Activated CD4-positive, alpha-beta T cell treated with anti-CD3 and anti-CD28 coated beads, Interleukin-2, amount 50 U/mL, for 16 hours (primary cell): Measurements from ENCODE around the gene GRID1.

ENCODE experiments used
- DNase-seq: peaks from one replicate; pipeline ENCODE4 v3.0.0-alpha.2; 2020

The GRID1 gene

GRCh38 chr10:86204421-86205305, 161.9 kb downstream of the GRID1 start:
- no peak for DNase-seq

DNA sequence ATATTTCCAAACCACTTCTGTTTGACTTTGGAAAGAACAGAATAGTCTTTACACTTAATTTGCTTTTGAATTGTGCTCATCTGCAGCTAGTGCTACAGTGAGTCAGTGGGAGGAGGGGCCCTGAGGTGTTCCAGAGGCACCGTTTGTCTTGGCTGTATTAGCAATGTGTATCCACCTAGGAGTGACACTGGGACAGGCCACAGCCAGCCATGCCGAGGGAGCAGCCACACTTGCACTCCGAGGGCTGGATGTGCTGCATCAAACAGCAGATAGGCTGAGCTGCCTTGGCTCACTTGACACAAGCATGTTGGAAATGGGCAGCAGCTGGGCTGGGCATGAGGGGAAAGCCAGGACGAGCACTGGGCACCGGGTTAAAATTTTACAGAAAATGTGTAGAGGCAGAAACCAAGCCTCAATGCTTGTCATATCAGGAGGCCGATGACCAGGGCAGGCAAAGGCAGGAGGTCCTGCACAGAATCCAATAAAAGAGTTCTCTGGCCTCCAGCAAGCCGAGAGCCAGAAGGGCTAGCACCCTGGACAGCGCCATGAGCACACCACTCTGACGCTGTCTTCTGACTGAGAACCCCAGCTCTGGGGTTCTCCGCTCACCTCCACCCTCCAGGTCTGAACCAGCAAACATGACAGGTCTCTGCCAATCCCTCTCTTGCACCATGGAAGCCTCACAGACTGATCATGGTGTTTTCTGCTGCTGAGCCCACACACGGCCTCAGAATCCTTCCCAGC, 163.3 kb downstream of the GRID1 start:
- DNase-seq = no peak

DNA sequence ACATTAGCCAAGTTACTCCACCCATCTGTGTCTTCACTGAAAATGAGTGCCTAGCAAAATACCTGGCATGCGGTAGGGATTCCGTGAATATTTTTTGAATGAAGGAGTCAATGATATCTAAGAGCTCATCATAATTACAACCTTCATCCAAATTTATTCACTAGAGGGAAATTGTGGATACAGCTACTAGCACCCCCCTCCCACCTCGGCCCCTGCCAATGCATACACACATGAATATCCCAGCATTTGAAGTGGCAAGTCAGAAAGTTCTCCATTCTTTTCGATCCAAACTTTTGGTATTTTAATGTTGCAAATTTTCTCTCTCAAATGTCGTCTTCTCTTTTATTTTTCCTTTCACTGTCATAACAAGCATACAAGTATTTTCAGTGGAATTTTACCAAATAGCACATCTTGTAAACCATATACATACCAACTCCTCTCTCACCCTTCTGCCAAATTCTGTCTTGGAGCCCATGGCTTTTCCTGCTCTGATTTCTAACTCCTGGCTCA, 164.3 kb downstream of the GRID1 start:
- DNase-seq = no peak

GRCh38 chr10:86200867-86201266, 165.7 kb downstream of the GRID1 start:
- no peak for DNase-seq

DNA sequence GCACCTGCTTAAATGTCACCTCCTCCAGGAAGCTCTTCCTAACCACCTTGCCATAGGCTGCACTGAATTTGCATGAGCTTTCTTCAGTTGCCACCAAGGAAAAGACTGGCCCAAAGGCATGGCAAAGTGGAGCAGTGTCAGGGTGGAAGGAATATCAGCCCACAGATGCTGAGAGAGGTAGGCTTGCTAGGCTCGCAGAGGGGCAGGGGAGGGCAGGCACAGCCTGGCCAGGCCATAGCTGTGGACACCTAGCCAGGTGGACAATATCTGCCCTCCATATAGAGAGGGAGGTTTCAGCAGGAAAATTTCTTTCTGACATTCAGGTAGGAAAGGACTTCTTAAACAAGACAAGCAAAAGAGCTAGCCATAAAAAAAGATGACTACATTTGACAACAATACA, 166.3 kb downstream of the GRID1 start:
- DNase-seq = no peak

DNA sequence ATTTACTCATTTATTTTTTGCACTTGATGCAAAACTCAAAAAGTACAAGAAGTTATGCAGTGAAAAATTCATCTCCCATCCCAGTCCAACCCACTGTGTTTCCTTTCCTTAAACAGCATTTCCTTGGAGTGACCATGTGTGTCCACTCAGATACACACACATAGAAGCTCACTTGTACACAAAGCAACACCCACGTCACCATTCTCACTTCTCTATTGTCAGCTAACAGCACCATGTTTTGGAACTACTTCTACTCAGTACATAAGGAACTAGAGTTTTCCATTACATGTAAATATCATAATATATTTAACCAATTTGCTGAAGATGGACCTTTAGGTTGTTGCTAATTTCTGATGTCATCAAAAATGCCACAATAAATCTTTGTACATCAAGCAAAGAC, 167.6 kb downstream of the GRID1 start:
- no peak for DNase-seq

GRCh38 chr10:86198271-86198670, 168.3 kb downstream of the GRID1 start:
- no peak for DNase-seq

- no peak for DNase-seq
Measured at GRCh38 chr10:86197166-86197790, 169.3 kb downstream of the GRID1 start.

GRCh38 chr10:86195521-86196157, 171.0 kb downstream of the GRID1 start:
- DNase-seq = no peak

GRCh38 chr10:86194684-86195083, 171.9 kb downstream of the GRID1 start:
- DNase-seq = no peak

DNA sequence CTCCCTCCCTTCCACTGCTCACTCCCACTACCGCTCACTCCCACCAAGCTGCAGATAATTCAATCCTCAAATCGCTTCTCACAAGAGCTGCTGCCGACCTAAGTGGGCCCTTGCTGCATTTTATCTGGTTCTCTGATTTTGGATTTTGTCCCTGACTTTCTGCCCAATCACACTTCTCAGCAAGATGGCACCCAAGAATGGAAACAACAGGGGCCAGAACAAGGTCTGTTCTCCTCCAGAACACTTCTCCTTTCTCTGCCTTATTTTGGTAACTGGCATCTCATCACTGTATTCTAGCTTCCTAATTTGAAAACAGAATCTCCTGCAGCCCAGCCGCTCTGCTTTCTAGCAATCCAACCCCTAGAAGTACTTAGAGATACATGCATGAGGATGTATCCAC, 172.8 kb downstream of the GRID1 start:
- DNase-seq = no peak

GRCh38 chr10:86192691-86193090, 173.9 kb downstream of the GRID1 start:
- DNase-seq = no peak

DNA sequence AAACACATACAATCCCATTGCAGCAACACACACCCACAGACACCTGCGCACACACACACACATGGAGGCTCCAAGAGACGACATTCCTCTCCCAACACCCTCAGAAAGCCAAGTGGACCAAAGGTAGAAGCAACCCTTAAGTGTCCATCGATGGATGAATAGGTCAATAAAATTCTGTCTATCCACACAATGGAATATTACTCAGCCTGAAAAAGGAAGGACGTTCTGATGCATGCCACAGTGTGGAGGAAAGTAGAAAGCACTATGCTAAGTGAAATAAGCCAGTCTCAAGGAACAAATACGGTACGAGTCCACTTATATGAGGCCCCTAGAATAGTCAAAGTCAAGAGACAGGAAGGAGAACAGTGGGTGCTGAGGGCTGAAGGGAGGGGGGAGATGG, 174.4 kb downstream of the GRID1 start:
- no peak for DNase-seq

DNA sequence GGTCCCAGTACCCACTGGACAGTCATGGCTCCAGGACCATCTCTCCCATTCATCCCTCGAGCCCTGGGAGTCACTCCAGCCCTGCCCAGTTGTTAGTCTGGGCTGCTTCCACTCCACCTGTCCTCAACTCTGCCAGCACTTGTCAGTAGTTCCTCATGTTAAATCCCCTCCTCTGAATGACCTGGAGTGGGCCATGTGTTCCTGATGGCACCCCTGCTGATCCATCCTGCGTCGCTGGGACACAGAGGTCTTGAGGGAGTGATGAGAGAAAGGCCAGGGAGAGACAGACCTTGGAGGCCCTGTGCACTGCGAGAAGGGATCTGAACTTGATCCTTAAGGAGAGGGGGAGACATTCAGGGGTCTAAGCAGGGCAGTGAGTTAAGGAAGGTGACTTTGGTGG, 174.9 kb downstream of the GRID1 start:
- no peak for DNase-seq

DNA sequence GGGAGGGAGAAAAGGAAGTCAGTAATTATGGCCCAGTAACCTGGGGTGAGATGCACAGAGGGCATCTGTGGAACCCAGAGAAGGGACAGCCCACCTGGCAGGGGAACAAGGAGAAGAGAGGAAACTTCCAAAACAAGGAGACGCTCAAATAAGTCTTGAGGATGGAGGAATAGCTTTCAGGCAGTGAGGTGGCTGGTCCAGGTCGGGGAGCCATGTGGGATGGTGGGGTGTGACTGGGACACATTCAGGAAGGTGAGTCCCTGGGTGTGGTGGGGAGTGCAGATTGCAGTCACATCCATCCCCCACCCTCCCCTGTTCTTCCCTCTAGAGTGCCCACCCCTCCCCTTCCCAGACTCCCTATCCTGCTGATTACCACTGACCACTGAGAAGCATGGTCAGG, 175.4 kb downstream of the GRID1 start:
- DNase-seq = no peak

DNA sequence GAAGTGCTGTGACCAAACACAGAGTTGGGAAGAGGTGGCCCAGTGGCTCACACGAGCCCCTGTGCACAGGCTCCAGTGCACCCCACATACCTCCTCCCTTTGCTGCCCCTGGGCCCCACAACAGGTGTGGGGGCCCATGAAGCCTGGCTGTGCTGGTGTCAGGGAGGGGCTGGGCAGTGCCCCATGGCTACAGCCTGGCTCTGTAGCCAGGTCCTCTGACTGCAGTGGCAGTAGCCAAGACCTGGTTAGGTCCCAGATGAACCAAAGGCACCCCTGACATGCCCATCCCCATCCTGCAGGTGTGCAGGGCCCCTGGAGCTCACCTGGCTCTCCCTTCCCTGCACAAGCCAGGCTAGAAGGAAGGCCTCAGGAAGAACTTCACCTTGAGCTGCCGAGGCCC, 176.3 kb downstream of the GRID1 start:
- DNase-seq = no peak

- no peak for DNase-seq
Measured at GRCh38 chr10:86189891-86190290, 176.7 kb downstream of the GRID1 start.

GRCh38 chr10:86188796-86189558, 177.6 kb downstream of the GRID1 start:
- no peak for DNase-seq

DNA sequence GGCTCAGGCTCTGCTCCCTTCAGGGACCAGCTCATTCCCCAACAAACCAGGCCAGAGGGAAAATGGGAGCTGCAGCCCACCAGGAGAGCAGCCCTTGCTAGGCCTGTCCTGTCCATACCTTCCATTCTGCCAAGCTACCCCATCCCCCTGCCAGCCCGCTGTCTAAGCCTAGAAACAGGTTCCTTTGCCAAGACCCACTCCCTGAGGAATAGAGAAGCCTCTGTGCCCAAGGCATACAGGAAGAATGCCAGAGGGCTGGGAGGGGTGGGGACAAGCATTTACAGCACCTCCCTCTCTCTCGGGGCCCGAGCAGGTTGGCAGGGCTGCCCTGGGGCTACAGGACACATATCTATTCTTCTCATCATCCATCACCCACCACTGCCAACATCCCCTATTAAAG, 178.3 kb downstream of the GRID1 start:
- DNase-seq = no peak

GRCh38 chr10:86187499-86188239, 178.9 kb downstream of the GRID1 start:
- DNase-seq = no peak

DNA sequence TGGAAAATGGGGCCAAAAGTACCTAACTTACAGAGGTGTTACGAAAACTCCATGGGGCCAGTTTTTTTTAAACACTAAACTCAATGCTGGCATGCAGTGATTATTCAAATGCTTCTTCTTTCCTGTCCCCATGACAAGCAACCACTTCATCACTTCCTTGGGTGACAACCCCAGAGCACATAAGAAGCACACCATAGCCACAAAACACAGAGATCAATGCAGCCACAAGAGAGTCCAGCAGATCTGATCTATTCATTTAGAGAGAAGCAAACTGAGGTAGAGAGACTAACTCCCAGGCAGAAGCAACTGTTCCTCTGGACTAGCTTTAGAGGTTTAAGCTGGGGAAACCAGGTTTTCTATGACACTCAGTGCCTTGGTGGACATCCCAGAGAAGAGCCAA, 180.0 kb downstream of the GRID1 start:
- peak; percentile 31 for DNase-seq

DNA sequence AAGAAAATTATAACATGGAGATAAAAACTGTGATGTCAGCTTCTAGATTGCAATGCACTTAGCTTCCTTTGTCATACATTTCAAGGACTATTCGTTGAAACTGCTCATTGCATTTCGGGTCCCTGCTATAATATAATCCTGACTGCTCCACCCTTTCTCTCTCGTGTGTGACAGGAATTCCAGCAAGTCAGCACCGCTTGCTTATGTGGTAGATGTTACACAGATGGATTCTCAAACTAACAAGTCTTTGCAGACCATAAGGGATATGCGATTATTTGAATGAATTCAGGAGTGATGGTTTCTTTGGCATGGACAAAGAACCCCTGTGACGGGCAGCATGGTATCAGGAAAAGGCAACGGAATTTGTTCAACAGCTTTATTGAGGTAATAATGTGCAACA, 184.0 kb downstream of the GRID1 start:
- no peak for DNase-seq
